DOHH2 (cell line): Measurements from ENCODE around the gene RAB40C.

Source experiments
- CTCF ChIP-seq: fragments of 200-600 bp; sonication (generic); IDR thresholded peaks from one replicate; pipeline ENCODE4 v1.5.1; 2014; ENCODE audit warnings: antibody characterized with exemption, mild to moderate bottlenecking, low read depth, low read length; ENCODE audit not compliant: poor library complexity, severe bottlenecking
- EZH2phosphoT487 ChIP-seq: fragments of 200-600 bp; sonication (generic); IDR thresholded peaks from 2 replicates; pipeline ENCODE4 v1.6.1; 2017; ENCODE audit warnings: borderline replicate concordance, mild to moderate bottlenecking, antibody characterized with exemption, low read length, moderate library complexity, mixed read lengths

GRCh38 chr16:637081-638018 lies 47.5 kb downstream of the RAB40C start:
- no peak for TF ChIP-seq CTCF
- no peak for TF ChIP-seq EZH2phosphoT487
